GM12864 (cell line): ENCODE measurements around the gene HHEX.

Experiments
- DNase-seq: peaks from one replicate; pipeline ENCODE4 v3.0.0-alpha.2; 2011; ENCODE audit warnings: low read depth
- H3K4me3 ChIP-seq: 2 replicates; pipeline ENCODE4 v1.5.1; 2011; ENCODE audit warnings: mild to moderate bottlenecking, low read depth, low read length, control low read depth
- TF ChIP-seq, protein P1 (sequence below): IDR thresholded peaks from 2 replicates; pipeline ENCODE4 v1.5.1; 2011; ENCODE audit warnings: low read depth, mild to moderate bottlenecking, moderate library complexity, low read length, control low read depth, inconsistent platforms; ENCODE audit errors: missing control alignments

Gene HHEX

GRCh38 chr10:92720831-92721165 lies 31.0 kb downstream of the HHEX start:
- TF ChIP-seq, protein P1, sequence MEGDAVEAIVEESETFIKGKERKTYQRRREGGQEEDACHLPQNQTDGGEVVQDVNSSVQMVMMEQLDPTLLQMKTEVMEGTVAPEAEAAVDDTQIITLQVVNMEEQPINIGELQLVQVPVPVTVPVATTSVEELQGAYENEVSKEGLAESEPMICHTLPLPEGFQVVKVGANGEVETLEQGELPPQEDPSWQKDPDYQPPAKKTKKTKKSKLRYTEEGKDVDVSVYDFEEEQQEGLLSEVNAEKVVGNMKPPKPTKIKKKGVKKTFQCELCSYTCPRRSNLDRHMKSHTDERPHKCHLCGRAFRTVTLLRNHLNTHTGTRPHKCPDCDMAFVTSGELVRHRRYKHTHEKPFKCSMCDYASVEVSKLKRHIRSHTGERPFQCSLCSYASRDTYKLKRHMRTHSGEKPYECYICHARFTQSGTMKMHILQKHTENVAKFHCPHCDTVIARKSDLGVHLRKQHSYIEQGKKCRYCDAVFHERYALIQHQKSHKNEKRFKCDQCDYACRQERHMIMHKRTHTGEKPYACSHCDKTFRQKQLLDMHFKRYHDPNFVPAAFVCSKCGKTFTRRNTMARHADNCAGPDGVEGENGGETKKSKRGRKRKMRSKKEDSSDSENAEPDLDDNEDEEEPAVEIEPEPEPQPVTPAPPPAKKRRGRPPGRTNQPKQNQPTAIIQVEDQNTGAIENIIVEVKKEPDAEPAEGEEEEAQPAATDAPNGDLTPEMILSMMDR = no peak
- no peak for DNase-seq
- H3K4me3 ChIP-seq = no peak overlapping the region

- no peak overlapping the region for H3K4me3 ChIP-seq
- TF ChIP-seq, protein P1 = no peak
- no peak for DNase-seq
Observed at GRCh38 chr10:92722349-92722748, 32.6 kb downstream of the HHEX start.

- TF ChIP-seq, protein P1 = no peak
- DNase-seq = no peak
- H3K4me3 ChIP-seq = no peak overlapping the region
Observed at GRCh38 chr10:92727141-92727540, 37.4 kb downstream of the HHEX start.

DNA sequence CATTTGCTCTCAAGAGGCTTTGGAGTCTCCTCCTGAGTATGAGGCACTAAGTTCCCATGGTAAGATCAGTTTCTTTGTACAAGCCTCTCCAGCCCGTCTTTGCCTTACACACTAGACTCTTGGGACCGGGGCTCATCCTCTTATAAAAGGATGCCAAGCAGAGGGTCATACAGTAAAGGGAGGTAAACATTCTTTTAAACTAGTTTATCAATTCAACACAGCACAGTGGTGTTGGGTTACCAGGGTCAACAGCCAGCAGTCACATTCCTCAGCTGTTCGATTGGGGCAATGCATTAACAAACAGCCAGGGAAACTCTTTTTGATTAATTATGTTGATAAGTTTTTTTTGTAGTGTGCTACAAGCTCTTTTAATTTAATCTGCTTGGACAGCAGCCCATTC lies 37.8 kb downstream of the HHEX start:
- TF ChIP-seq, protein P1 = no peak
- no peak overlapping the region for H3K4me3 ChIP-seq
- no peak for DNase-seq

- no peak overlapping the region for H3K4me3 ChIP-seq
- TF ChIP-seq, protein P1 = no peak
- peak; percentile 61 for DNase-seq
Observed at GRCh38 chr10:92729886-92730285, 40.1 kb downstream of the HHEX start.

DNA sequence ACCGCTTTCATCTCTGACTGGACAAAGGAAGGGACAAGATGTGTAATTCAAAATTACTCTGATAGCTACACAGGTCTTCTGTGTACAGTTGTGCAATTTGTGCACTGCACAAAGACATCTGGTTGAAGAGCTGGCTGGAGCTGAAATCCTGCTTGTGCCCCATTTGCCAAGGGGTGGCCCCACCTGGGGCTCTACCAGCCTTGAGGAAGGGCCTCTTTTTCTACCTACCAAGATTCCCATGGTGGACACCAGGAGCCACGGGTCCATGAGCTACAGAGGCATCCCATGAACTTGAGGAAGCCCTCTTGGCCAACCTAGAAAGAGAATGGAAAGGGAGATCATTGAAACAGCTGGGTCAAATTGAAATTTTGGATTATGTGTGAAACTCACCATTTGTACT lies 43.2 kb downstream of the HHEX start:
- H3K4me3 ChIP-seq = no peak overlapping the region
- TF ChIP-seq, protein P1 = no peak
- no peak for DNase-seq

DNA sequence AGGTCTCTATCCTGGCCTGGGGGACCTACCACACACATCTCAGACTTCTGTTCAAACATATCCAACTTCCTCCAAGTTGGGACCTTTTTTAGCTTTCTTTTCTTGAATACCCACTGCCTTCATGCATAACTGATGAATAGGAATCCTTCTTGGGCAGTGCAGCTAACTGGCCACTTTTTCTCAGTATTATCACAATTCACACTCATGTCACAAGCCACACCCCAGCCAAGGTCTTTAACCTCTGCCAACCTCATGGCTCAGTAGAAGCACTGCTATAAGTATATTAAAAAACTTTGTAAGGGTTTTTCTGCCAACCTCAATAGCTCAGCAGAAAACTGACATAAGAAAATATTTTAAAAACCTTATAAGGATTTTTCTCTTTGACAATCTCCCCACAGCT lies 44.5 kb downstream of the HHEX start:
- TF ChIP-seq, protein P1 = no peak
- DNase-seq = no peak
- no peak overlapping the region for H3K4me3 ChIP-seq
